ENCODE measurements around the gene SSH3.

The SSH3 gene

GRCh38 chr11:67349457-67349856 lies 46.1 kb downstream of the SSH3 start:
- DNase-seq, result no peak

- no peak for DNase-seq
Observed at GRCh38 chr11:67349928-67350465, 46.7 kb downstream of the SSH3 start.

- peak; percentile 43 for DNase-seq
Observed at GRCh38 chr11:67351275-67352005, 48.1 kb downstream of the SSH3 start.

- peak; percentile 78 for DNase-seq
Observed at GRCh38 chr11:67352546-67353316, 49.4 kb downstream of the SSH3 start.

- DNase-seq, result peak; percentile 88
Observed at GRCh38 chr11:67353317-67354074, 50.2 kb downstream of the SSH3 start, which contains the start of gene POLD4. POLD4 (minus strand) TSS chr11:67353546; CDS start chr11:67353399, 147 bp downstream.

GRCh38 chr11:67354075-67355022 lies 51.0 kb downstream of the SSH3 start:
- no peak for DNase-seq

GRCh38 chr11:67355023-67355793 lies 51.9 kb downstream of the SSH3 start:
- DNase-seq, result no peak

- DNase-seq, result no peak
Observed at GRCh38 chr11:67355794-67356386, 52.6 kb downstream of the SSH3 start.

GRCh38 chr11:67356387-67356863 lies 53.1 kb downstream of the SSH3 start:
- DNase-seq, result no peak

GRCh38 chr11:67356864-67357561 lies 53.7 kb downstream of the SSH3 start:
- peak; percentile 53 for DNase-seq

- no peak for DNase-seq
Observed at GRCh38 chr11:67357831-67358670, 54.7 kb downstream of the SSH3 start.
